Left forelimb (tissue), 1 donor: Measurements from ENCODE around the gene RASAL2.
"Not testable (repeated sequence)": the region's sequence is repeated elsewhere in the genome, so short reads cannot be mapped to it uniquely, and the experiment has no call there.

Source experiments
- DNase-seq: peaks from one replicate; pipeline ENCODE4 v3.0.0-alpha.2; 2018; ENCODE audit warnings: low spot score

Gene RASAL2

DNA sequence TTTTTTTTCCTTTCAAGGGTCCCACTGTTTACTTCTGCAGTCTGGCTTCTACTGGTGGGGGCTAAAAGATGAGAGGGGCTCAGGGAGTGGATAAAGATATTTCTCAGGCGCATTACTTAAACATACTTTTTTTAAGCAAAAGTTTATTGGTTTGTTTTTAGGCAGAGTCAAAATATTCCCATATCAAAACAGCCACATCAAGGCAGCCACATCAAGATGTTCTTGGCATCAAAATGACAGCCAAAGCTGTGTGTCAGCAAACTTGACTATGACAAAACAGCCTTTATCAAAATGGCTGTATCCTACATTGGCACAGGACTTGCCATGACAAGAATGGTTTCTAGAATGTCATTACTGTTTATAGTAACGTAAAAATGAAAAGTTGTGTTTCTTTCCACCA lies 22.1 kb upstream of the RASAL2 start:
- DNase-seq: no peak

GRCh38 chr1:178072326-178072725 lies 21.6 kb upstream of the RASAL2 start:
- DNase-seq: no peak

- no peak for DNase-seq
Measured at GRCh38 chr1:178075333-178075732, 18.6 kb upstream of the RASAL2 start.

- DNase-seq: no peak
Measured at GRCh38 chr1:178076607-178077006, 17.3 kb upstream of the RASAL2 start.

- DNase-seq: no peak
Measured at GRCh38 chr1:178077917-178078316, 16.0 kb upstream of the RASAL2 start.

GRCh38 chr1:178086294-178086693 lies 7.6 kb upstream of the RASAL2 start:
- no peak for DNase-seq

DNA sequence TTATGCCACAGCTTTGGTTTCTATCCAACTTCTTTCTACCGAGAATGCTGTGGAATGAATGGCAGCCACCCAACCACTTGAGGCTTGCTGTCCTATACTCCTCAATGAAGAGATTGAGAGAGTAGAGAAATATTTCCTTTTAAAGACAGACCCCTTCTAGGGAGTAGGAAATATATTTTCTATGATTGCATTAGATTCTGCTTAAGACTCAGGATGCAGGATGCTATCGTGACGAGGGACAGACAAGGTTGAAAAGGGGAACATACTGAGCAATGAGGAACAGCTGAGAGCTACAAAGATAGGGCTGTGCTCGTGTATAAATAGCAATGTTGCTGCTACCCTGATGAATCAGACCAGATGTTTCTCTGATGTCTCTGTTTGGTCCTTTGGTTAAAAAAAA lies 7.1 kb upstream of the RASAL2 start:
- DNase-seq: no peak

DNA sequence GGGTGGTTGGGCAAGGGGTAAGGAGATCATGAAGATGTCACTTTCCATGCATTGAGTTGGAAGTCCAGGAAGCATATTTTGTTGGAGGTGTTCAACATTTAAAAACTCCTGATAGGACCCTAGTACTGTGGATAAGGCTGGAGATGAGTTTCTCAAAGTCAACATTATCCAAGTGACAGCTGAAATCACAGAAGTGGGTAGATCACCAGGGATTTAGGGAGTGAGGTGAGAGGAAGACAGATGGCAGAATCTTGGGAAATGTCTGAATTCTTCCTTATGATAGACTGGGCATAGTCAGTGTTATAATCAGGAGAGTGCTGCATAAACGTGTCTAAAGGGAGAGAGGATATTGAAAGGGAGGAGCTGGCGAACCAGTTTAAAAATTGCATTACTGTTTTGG lies 5.3 kb upstream of the RASAL2 start:
- DNase-seq: no peak

DNA sequence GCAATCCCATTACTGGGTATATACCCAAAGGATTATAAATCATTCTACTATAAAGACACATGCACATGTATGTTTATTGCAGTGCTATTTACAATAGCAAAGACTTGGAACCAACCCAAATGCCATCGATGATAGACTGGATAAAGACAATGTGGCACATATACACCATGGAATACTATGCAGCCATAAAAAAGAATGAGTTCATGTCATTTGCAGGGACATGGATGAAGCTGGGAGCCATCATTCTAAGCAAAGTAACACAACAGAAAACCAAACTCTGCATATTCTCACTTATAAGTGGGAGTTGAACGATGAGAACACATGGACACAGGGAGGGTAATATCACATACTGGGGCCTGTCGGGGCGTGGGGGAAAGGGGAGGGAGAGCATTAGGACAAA lies 2.5 kb upstream of the RASAL2 start:
- DNase-seq: not testable (repeated sequence)

- no peak for DNase-seq
Measured at GRCh38 chr1:178091986-178092745, 1.7 kb upstream of the RASAL2 start.

- peak; percentile 65 for DNase-seq
Measured at GRCh38 chr1:178092878-178093493, 918 bp upstream of the RASAL2 start.

DNA sequence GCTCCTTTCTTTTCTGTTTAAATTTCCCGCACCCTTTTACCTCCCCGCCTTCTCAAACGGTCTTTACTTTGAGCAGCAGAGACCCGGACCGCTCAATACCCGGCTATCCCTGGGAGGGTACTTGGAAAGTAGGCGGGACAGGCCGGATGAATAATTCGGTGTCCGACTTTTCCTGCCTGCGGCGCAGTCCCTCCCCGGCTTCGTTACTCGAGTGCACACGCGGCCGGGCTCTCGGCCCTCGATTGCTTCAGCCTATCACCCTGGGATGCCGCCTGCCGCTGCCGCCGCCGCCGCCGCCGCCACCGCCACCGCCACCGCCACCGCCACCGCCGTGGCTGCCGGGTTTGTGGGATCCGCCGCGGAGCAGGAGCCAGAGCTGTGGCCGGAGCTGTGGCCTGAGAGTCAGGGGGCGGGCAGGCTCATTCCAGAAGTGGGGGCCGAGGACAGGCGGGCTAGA lies 382 bp upstream of the RASAL2 start:
- DNase-seq: peak; percentile 93

DNA sequence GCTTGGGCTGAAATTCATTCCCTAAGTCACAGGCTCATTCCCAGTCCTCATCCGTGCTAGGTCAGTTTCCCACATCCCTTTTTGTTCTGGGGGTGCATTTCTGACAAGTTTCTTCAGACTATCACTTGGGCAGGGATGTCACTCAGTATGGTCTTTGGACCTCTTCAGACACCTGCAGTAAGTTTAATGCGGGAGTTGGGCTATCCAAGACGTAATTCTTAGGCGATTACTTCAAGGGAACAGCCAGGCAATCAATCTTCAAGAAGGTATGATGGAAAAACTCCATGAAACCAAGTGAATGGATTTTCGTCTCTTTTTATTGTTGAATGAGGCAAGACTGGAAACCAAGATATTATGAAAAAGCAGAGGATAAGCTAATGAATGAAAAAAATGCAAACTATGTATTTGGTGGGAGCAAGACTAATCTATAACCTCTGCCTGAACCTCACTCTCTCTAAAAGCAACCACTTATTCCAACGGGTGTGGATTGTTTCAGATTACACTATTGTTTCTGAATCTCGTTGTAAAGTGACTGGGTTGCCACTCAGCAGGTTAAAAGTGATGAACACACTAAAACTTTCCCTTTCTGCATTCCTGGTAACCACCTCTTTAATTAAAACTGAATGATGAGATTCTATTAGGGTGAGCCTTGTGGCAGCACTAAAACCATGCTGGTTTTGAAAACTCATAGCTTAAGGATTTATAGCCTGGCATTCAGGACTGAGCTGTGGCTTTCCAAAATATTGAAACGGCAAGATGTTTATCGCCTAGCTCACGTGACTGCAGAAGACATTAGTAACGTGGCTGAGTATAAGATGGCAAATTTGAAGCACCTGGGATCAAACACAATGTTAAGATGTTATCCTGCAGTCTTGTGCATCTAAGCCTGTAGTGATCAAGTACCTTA lies 1.1 kb downstream of the RASAL2 start:
- DNase-seq: no peak

- no peak for DNase-seq
Measured at GRCh38 chr1:178096421-178096820, 2.5 kb downstream of the RASAL2 start.

GRCh38 chr1:178098262-178098661 lies 4.4 kb downstream of the RASAL2 start:
- no peak for DNase-seq

GRCh38 chr1:178101266-178101630 lies 7.3 kb downstream of the RASAL2 start:
- no peak for DNase-seq

GRCh38 chr1:178101654-178102053 lies 7.8 kb downstream of the RASAL2 start:
- no peak for DNase-seq

- DNase-seq: no peak
Measured at GRCh38 chr1:178102218-178102617, 8.3 kb downstream of the RASAL2 start.

DNA sequence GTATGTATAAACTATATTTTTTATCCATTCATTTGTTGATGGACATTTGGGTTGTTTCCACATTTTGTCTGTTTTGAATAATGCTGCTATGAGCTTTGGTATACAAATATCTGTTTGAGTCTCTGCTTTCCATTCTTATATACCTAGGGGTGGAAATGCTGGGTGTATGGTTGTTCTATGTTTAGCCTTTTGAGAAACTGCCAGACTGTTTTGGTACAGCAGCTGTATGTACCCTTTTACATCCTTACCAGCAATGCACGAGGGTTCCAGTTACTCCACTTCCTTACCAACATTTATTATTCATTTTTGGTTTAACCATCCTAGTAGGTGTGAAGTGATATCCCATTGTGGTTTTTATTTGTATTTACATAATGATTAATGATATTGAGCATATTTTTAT lies 13.9 kb downstream of the RASAL2 start:
- DNase-seq: no peak

- DNase-seq: no peak
Measured at GRCh38 chr1:178109348-178110143, 15.6 kb downstream of the RASAL2 start.

DNA sequence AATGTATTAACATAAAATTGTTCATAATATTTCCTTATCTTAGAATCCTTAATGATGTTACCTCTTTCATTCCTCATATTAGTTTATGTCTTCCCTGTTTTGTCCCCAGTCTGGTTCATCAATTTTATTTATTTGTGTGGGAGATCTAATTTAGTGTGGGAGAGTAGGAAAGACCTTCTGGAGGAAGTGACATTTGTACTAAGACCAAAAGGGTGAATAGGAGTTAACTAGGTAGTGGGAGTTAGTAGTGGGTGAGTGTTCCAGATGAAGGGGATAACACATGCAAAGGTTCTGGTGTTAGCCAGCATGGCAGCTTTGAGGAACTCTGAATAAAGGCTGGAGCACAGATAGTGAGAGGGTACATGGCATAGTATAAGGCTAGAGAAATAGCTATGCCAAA lies 21.4 kb downstream of the RASAL2 start:
- DNase-seq: no peak

GRCh38 chr1:178118524-178118923 lies 24.6 kb downstream of the RASAL2 start:
- no peak for DNase-seq
